Stomach (tissue), 9 donors: Measurements from ENCODE around the gene ZNF277. TPM values are rescaled to one million over a fixed set of nuclear protein-coding genes. Genes with fewer than 3 reads are reported as not detected.
A peak's percentile ranks its signal among the peaks of the same experiment; 100 is the strongest.
"Not testable (repeated sequence)": the region's sequence is repeated elsewhere in the genome, so short reads cannot be mapped to it uniquely, and the experiment has no call there.

Source experiments
- DNase-seq, 2 donors: peaks; one replicate each; pipeline versions ENCODE4 v3.0.0 to v3.0.0-alpha.2; 2013 to 2019
- H3K27ac ChIP-seq, 5 donors: fragments of 200-600 bp in 4 of 5; sonication (generic) in 4 of 5; one replicate each; pipeline ENCODE4 v1.5.1; 2013 to 2019; ENCODE audit warnings: mild to moderate bottlenecking in 1 of 5, moderate library complexity in 1 of 5
- H3K27me3 ChIP-seq, 3 donors: fragments of 200-600 bp; sonication (generic); one replicate each; pipeline ENCODE4 v1.5.1; 2017 to 2019; ENCODE audit warnings: mixed run types in 1 of 3
- H3K36me3 ChIP-seq, 4 donors: fragments of 200-600 bp; sonication (generic); 1 replicate in 3 of 4; 2 replicates in 1 of 4; pipeline ENCODE4 v1.5.1; 2016 to 2019
- H3K4me1 ChIP-seq, 4 donors: fragments of 200-600 bp; sonication (generic); one replicate each; pipeline ENCODE4 v1.5.1; 2016 to 2019
- H3K4me3 ChIP-seq, 4 donors: fragments of 200-600 bp; sonication (generic) in 3 of 4; one replicate each; pipeline ENCODE4 v1.5.1; 2016 to 2019; ENCODE audit warnings: mild to moderate bottlenecking in 1 of 4
- H3K9me3 ChIP-seq, 4 donors: fragments of 200-600 bp; sonication (generic); one replicate each; pipeline ENCODE4 v1.5.1; 2016 to 2019
- POLR2AphosphoS5 ChIP-seq, 3 donors: sonication (generic); formaldehyde crosslinking; IDR thresholded peaks; one replicate each; pipeline ENCODE4 v1.6.1; 2016; ENCODE audit warnings: antibody characterized with exemption in 3 of 3
- WGBS, 5 donors: extraction: QIAGEN DNeasy Blood & Tissue Kit in 3 of 5; methylation state at CpG; one replicate each; pipeline versions ENCODE4 v1.1.5 to v1.1.7; 2013 to 2018; 5-methylcytosine and 5-hydroxymethylcytosine counted together
- intact Hi-C: fragments of 100-400 bp; cut with DNase I; formaldehyde crosslinking; loops from one replicate; pipeline ENCODE4 v1.15.1; 2023; ENCODE audit warnings: low total_unique reads
- polyA plus RNA-seq, 3 donors: library from polyadenylated mRNA; stranded (reverse); fragments of 200-250 nt; gene quantifications; one replicate each; pipeline ENCODE4 v1.2.3, GENCODE V29; 2013
- total RNA-seq, 5 donors: library from RNA; depleted of rRNA; stranded (reverse); fragments of >200 nt; gene quantifications; one replicate each; pipeline versions ENCODE4 v1.1.0 to v1.2.3, GENCODE V29; 2014 to 2016
- donor health status: healthy with polysubstance abuse.
- donor health status: Bipolar disorder and iron deficiency.
- donor health status: healthy.

The ZNF277 gene
- total and polyA plus RNA-seq, 8 donors: 9.9 to 75.0 (median 27.2) TPM

- intact Hi-C loops, H3K36me3 ChIP-seq, H3K27me3 ChIP-seq, H3K9me3 ChIP-seq: not testable (repeated sequence)
- Histone ChIP-seq H3K27ac (peak overlapping the region; percentile 79 to 87 (median 84)), H3K4me1 (peaks cover 0 to 14% (median 7%) of the 10 kb centered on the region in 4 donors), H3K4me3 (peak overlapping the region; percentile 50 to 64 (median 56))
- DNase-seq: peak; percentile 76 to 82
- 1 to 4% (median 1%) methylated on average over 19 to 61 of the region's 69 CpGs for WGBS, 5 donors
- peak in 1 of 3 donors; percentile 10 for TF ChIP-seq POLR2AphosphoS5 (IDR thresholded peaks at IDR 0.05)
These were observed 184.8 kb downstream of the ZNF277 start for GRCh38 chr7:112391079-112391821.

- H3K27me3 ChIP-seq, intact Hi-C loops, H3K9me3 ChIP-seq, H3K36me3 ChIP-seq: not testable (repeated sequence)
- DNase-seq: peak; percentile 80 to 88
- WGBS, 5 donors: 0% methylated on average over 13 to 37 of the region's 37 CpGs
- H3K4me1 ChIP-seq: peaks cover 0 to 14% (median 7%) of the 10 kb centered on the region in 4 donors
- H3K4me3 ChIP-seq: peak overlapping the region; percentile 50 to 64 (median 56)
- peak in 1 of 3 donors; percentile 30 for TF ChIP-seq POLR2AphosphoS5 (IDR thresholded peaks at IDR 0.05)
- H3K27ac ChIP-seq: peak overlapping the region; percentile 79 to 87 (median 84)
These were observed 185.4 kb downstream of the ZNF277 start for GRCh38 chr7:112391841-112392286.

Other genes starting within 250 kb of the ZNF277 start
- 10 to 100 TPM; 14.0 to 54.9 (median 19.6) TPM for gene DOCK4, start 296 bp upstream of the ZNF277 start, total RNA-seq
- gene DOCK4, start 296 bp upstream of the ZNF277 start, polyA plus RNA-seq: 1 to 10 TPM; 1.1 to 1.8 (median 1.5) TPM
- gene IFRD1, start 243.8 kb downstream of the ZNF277 start, total RNA-seq: 100 to 1,000 TPM in 2 of 5 donors, 10 to 100 TPM in 3; 37.9 to 137 (median 76.4) TPM
- gene IFRD1, start 243.8 kb downstream of the ZNF277 start, polyA plus RNA-seq: 10 to 100 TPM; 19.9 to 44.4 (median 42.4) TPM